SK-N-SH (cell line): Measurements from ENCODE around the gene PLCB1. TPM values are rescaled to one million over a fixed set of nuclear protein-coding genes. Genes with fewer than 3 reads are reported as not detected.

Experiments used
- CTCF ChIA-PET: fragments of 300-600, 350-600 bp; formaldehyde crosslinking; extraction: SDS; loops from one replicate; lab custom pipeline; 2021; lab: Yijun Ruan, JAX
- POLR2A ChIA-PET: fragments of 350-600 bp; sonication (Branson Sonifier 250); formaldehyde crosslinking; extraction: SDS; loops from one replicate; lab custom pipeline; 2020; ENCODE audit warnings: antibody characterized with exemption, inconsistent platforms; lab: Yijun Ruan, JAX
- DNase-seq: peaks from one replicate; pipeline ENCODE4 v3.0.0; 2012
- H2AFZ ChIP-seq: fragments of 200-600 bp; sonication (generic); 2 replicates; pipeline ENCODE4 v1.8.1; 2016; ENCODE audit warnings: antibody characterized with exemption, mild to moderate bottlenecking, low read depth
- H3F3A ChIP-seq: fragments of 200-600 bp; sonication (generic); replicated peaks from 2 replicates; pipeline ENCODE3; 2016; ENCODE audit warnings: antibody characterized with exemption, mild to moderate bottlenecking; ENCODE audit not compliant: insufficient read depth
- H3K27ac ChIP-seq, 2 experiments: fragments of 200-500 bp in 1 of 2; fragments of 200-600 bp in 1 of 2; sonication (Bioruptor generic) in 1 of 2; sonication (generic), shearing (Covaris generic) in 1 of 2; 2 replicates each; pipeline versions ENCODE4 v1.5.1 to v1.6.1; 2014 to 2016; ENCODE audit warnings: low read depth in 2 of 2, inconsistent platforms in 1 of 2, low read length in 1 of 2, mild to moderate bottlenecking in 1 of 2, mixed read lengths in 1 of 2
- H3K27me3 ChIP-seq: fragments of 200-600 bp; sonication (generic), shearing (Covaris generic); 2 replicates; pipeline ENCODE4 v1.6.1; 2016; ENCODE audit warnings: mixed run types; ENCODE audit not compliant: insufficient read depth
- H3K36me3 ChIP-seq, 2 experiments: fragments of 200-500 bp in 1 of 2; fragments of 200-600 bp in 1 of 2; sonication (Bioruptor generic) in 1 of 2; sonication (generic) in 1 of 2; replicated peaks in 1 of 2; 2 replicates each; pipeline versions ENCODE3 to v1.5.1; 2014 to 2016; ENCODE audit warnings: low read length in 1 of 2, mild to moderate bottlenecking in 1 of 2; ENCODE audit not compliant: insufficient read depth in 2 of 2, control insufficient read depth in 1 of 2
- H3K4me1 ChIP-seq, 2 experiments: fragments of 200-500 bp in 1 of 2; fragments of 200-600 bp in 1 of 2; sonication (Bioruptor generic) in 1 of 2; sonication (generic), shearing (Covaris generic) in 1 of 2; 2 replicates each; pipeline versions ENCODE4 v1.5.1 to v1.6.1; 2014 to 2016; ENCODE audit warnings: low read depth in 1 of 2, low read length in 1 of 2, mixed run types in 1 of 2; ENCODE audit not compliant: insufficient read depth in 2 of 2, control insufficient read depth in 1 of 2
- H3K4me2 ChIP-seq: fragments of 200-600 bp; sonication (generic), shearing (Covaris generic); 2 replicates; pipeline ENCODE4 v1.6.1; 2017; ENCODE audit warnings: mixed run types
- H3K4me3 ChIP-seq, 2 experiments: fragments of 200-500 bp in 1 of 2; fragments of 200-600 bp in 1 of 2; sonication (Bioruptor generic) in 1 of 2; sonication (generic), shearing (Covaris generic) in 1 of 2; 2 replicates each; pipeline versions ENCODE4 v1.5.1 to v1.8.1; 2014 to 2016; ENCODE audit warnings: low read depth in 2 of 2, inconsistent platforms in 1 of 2, low read length in 1 of 2, mild to moderate bottlenecking in 1 of 2, mixed read lengths in 1 of 2, moderate library complexity in 1 of 2
- H3K79me2 ChIP-seq: fragments of 200-600 bp; sonication (generic); 2 replicates; pipeline ENCODE4 v1.8.1; 2017; ENCODE audit warnings: mild to moderate bottlenecking; ENCODE audit not compliant: insufficient read depth
- H3K9ac ChIP-seq: fragments of 200-600 bp; sonication (generic); 2 replicates; pipeline ENCODE4 v1.6.1; 2017; ENCODE audit warnings: mixed run types
- H3K9me2 ChIP-seq: fragments of 200-600 bp; sonication (generic); 2 replicates; pipeline ENCODE4 v1.6.1; 2017; ENCODE audit warnings: mixed run types
- H3K9me3 ChIP-seq: fragments of 200-600 bp; sonication (generic); 2 replicates; pipeline ENCODE4 v1.6.1; 2017; ENCODE audit warnings: mixed run types, mild to moderate bottlenecking, moderate library complexity
- H4K20me1 ChIP-seq: fragments of 200-600 bp; sonication (generic); 2 replicates; pipeline ENCODE4 v1.6.1; 2017; ENCODE audit warnings: mild to moderate bottlenecking, mixed run types; ENCODE audit not compliant: insufficient read depth
- CHD2 ChIP-seq: fragments of 150-350 bp; IDR thresholded peaks from 2 replicates; pipeline ENCODE4 v1.6.1; 2018; ENCODE audit warnings: low read length; ENCODE audit not compliant: partially characterized antibody
- EZH2phosphoT487 ChIP-seq: fragments of 200-600 bp; sonication (generic); IDR thresholded peaks from 2 replicates; pipeline ENCODE4 v1.6.1; 2017; ENCODE audit warnings: low read depth, mixed run types, mild to moderate bottlenecking, antibody characterized with exemption, moderate library complexity, borderline replicate concordance
- FOXJ3 ChIP-seq: sonication (generic); formaldehyde crosslinking; IDR thresholded peaks from 2 replicates; pipeline ENCODE4 v1.5.1; 2020; ENCODE audit warnings: mild to moderate bottlenecking, missing genetic modification reagents
- IRF3 ChIP-seq: fragments of 150-350 bp; IDR thresholded peaks from 2 replicates; pipeline ENCODE4 v1.6.1; 2016; ENCODE audit warnings: mild to moderate bottlenecking, low read depth, low read length
- MEF2A ChIP-seq: IDR thresholded peaks from 2 replicates; pipeline ENCODE4 v1.4.0; 2012; ENCODE audit warnings: low read depth, borderline replicate concordance
- MXI1 ChIP-seq: IDR thresholded peaks from 2 replicates; pipeline ENCODE4 v1.6.1; 2012; ENCODE audit warnings: mild to moderate bottlenecking, low read depth, low read length, improper control_type of control experiment
- POLR2AphosphoS5 ChIP-seq: IDR thresholded peaks from 2 replicates; pipeline ENCODE4 v1.6.1; 2012; ENCODE audit warnings: low read depth, low read length
- SMC3 ChIP-seq: IDR thresholded peaks from 2 replicates; pipeline ENCODE4 v1.6.1; 2012; ENCODE audit warnings: low read depth, low read length, improper control_type of control experiment
- TAF1 ChIP-seq: IDR thresholded peaks from 2 replicates; pipeline ENCODE4 v1.6.1; 2012; ENCODE audit warnings: low read depth, mild to moderate bottlenecking, low read length, moderate library complexity, borderline replicate concordance
- TCF12 ChIP-seq: IDR thresholded peaks from 2 replicates; pipeline ENCODE4 v1.4.0; 2012
- USF2 ChIP-seq: fragments of 150-350 bp; IDR thresholded peaks from 2 replicates; pipeline ENCODE4 v1.6.1; 2017; ENCODE audit warnings: antibody characterized with exemption, low read length, low read depth, borderline replicate concordance
- YY1 ChIP-seq: IDR thresholded peaks from 2 replicates; pipeline ENCODE4 v1.4.0; 2012; ENCODE audit warnings: low read depth, mild to moderate bottlenecking
- WGBS: methylation state at CpG from one replicate; pipeline ENCODE4 v1.1.6; 2017; ENCODE audit warnings: low lambda C conversion rate; 5-methylcytosine and 5-hydroxymethylcytosine counted together
- polyA plus RNA-seq, 3 experiments: library from polyadenylated mRNA; depleted of rRNA; stranded (reverse); fragments of >200 nt; gene quantifications; 2 replicates each; pipeline ENCODE4 v1.2.3, GENCODE V29; 2012

Gene PLCB1
- polyA plus RNA-seq, 1 of the 3 experiments (the other 2 are of a cell fraction), result 10.5 TPM

GRCh38 chr20:8844179-8844578, 712.1 kb downstream of the PLCB1 start:
- Histone ChIP-seq H4K20me1 (no peaks in the 10 kb centered on the region), H3K4me1 (no peaks in the 10 kb centered on the region), H3K79me2 (no peaks in the 10 kb centered on the region), H3K36me3 (no peaks in the 10 kb centered on the region), H3F3A (no peaks in the 10 kb centered on the region), H3K27me3 (no peaks in the 10 kb centered on the region), H3K4me2 (no peak overlapping the region), H3K9me3 (no peaks in the 10 kb centered on the region), H2AFZ (no peak overlapping the region), H3K9ac (no peak overlapping the region), H3K27ac (no peak overlapping the region), H3K9me2 (no peaks in the 10 kb centered on the region), H3K4me3 (no peak overlapping the region)
- DNase-seq, result no peak
- ChIA-PET POLR2A (no interaction called here), CTCF (interaction anchor here (1.1 to 1.9 kb wide), 2 partner anchors 10 to 85 kb away, joined by 3 to 8 read pairs; no protein-coding TSS in a partner anchor)
- WGBS, result 90% methylated on average over 4 of the region's 5 CpGs
- TF ChIP-seq EZH2phosphoT487 (no peak), POLR2AphosphoS5 (no peak), IRF3 (no peak), FOXJ3 (CRISPR knock-in tag) (no peak), MXI1 (no peak), MEF2A (no peak), USF2 (no peak), TCF12 (no peak), YY1 (no peak), CHD2 (no peak)

GRCh38 chr20:8849990-8850389, 717.9 kb downstream of the PLCB1 start:
- WGBS, result 88% methylated on average over 7 of the region's 7 CpGs
- DNase-seq, result no peak
- Histone ChIP-seq H3K36me3 (no peaks in the 10 kb centered on the region), H3K27ac (no peak overlapping the region), H3K4me2 (no peak overlapping the region), H3K4me1 (peaks cover 3 to 6% of the 10 kb centered on the region in 2 experiments; a peak in 3 of 4 replicates), H3K9me2 (no peaks in the 10 kb centered on the region), H3K9ac (no peak overlapping the region), H3F3A (no peaks in the 10 kb centered on the region), H2AFZ (no peak overlapping the region), H3K4me3 (no peak overlapping the region), H3K79me2 (no peaks in the 10 kb centered on the region), H3K27me3 (no peaks in the 10 kb centered on the region), H3K9me3 (no peaks in the 10 kb centered on the region), H4K20me1 (no peaks in the 10 kb centered on the region)
- ChIA-PET CTCF (interaction anchor here (1.0 kb wide), 1 partner anchor 60 kb away, joined by 3 read pairs; no protein-coding TSS in a partner anchor), POLR2A (interaction anchor here (0.6 kb wide), 1 partner anchor 481 kb away, joined by 3 read pairs; no protein-coding TSS in a partner anchor)
- TF ChIP-seq TAF1 (no peak), SMC3 (no peak), EZH2phosphoT487 (no peak), CHD2 (no peak)
